Panc1 (cell line): Measurements from ENCODE around the gene TPM4. TPM values are rescaled to one million over a fixed set of nuclear protein-coding genes. Genes with fewer than 3 reads are reported as not detected.

Experiments
- ATAC-seq: fragments of 200-7000 bp; cut with Tn5 transposase; 2 replicates; pipeline ENCODE4 v1.9.1; 2020; ENCODE audit warnings: mild to moderate bottlenecking, moderate library complexity
- BruUV-seq: library from RNA; stranded (reverse); fragments of 400-500 nt; replicated peaks from 2 replicates; lab custom pipeline; 2021; lab: Mats Ljungman, UMichigan
- CTCF ChIA-PET: fragments of 300-600 bp; sonication (Branson Sonifier 250); formaldehyde crosslinking; loops from one replicate; lab custom pipeline; 2022; ENCODE audit warnings: antibody characterized with exemption; lab: Charles Lee
- POLR2A ChIA-PET: fragments of 300-600 bp; sonication (Branson Sonifier 250); formaldehyde crosslinking; loops from one replicate; lab custom pipeline; 2022; ENCODE audit warnings: antibody characterized with exemption; lab: Charles Lee
- DNase-seq: peaks from one replicate; pipeline ENCODE4 v3.0.0-alpha.2; 2010; ENCODE audit warnings: low read depth, low spot score
- H3K27ac ChIP-seq: 2 replicates; pipeline ENCODE4 v1.5.1; 2011; ENCODE audit warnings: mild to moderate bottlenecking, low read length, inconsistent platforms
- H3K27me3 ChIP-seq: fragments of 200-500 bp; sonication (Bioruptor generic); 2 replicates; pipeline ENCODE4 v1.6.0; 2014; ENCODE audit warnings: low read length, inconsistent platforms; ENCODE audit not compliant: control insufficient read depth, insufficient read depth
- H3K36me3 ChIP-seq: fragments of 200-500 bp; sonication (Bioruptor generic); 2 replicates; pipeline ENCODE4 v1.5.1; 2014; ENCODE audit warnings: inconsistent platforms, mild to moderate bottlenecking, low read length, moderate library complexity; ENCODE audit not compliant: control insufficient read depth, insufficient read depth
- H3K4me1 ChIP-seq: 2 replicates; pipeline ENCODE4 v1.5.1; 2011; ENCODE audit warnings: inconsistent platforms, mild to moderate bottlenecking, low read length, moderate library complexity; ENCODE audit not compliant: control insufficient read depth, insufficient read depth
- H3K4me3 ChIP-seq, 2 experiments: 2 replicates each; pipeline ENCODE4 v1.5.1; 2011 to 2012; ENCODE audit warnings: low read depth in 2 of 2, low read length in 2 of 2, mild to moderate bottlenecking in 2 of 2, inconsistent platforms in 1 of 2, moderate library complexity in 1 of 2
- H3K9me3 ChIP-seq: fragments of 200-500 bp; sonication (Bioruptor generic); 2 replicates; pipeline ENCODE4 v1.5.1; 2014; ENCODE audit warnings: low read depth, mild to moderate bottlenecking, inconsistent platforms, low read length, moderate library complexity; ENCODE audit not compliant: control insufficient read depth, insufficient read depth
- CTCF ChIP-seq: fragments of 450-650 bp; IDR thresholded peaks from 2 replicates; pipeline ENCODE4 v1.5.1; 2017; ENCODE audit warnings: mild to moderate bottlenecking
- POLR2AphosphoS5 ChIP-seq: IDR thresholded peaks from 2 replicates; pipeline ENCODE4 v1.6.1; 2012; ENCODE audit warnings: mild to moderate bottlenecking, low read depth, low read length, moderate library complexity
- REST ChIP-seq, 2 experiments: IDR thresholded peaks; 2 replicates each; pipeline ENCODE4 v1.6.1; 2011 to 2012; ENCODE audit warnings: low read depth in 2 of 2, control low read depth in 1 of 2, low read length in 1 of 2, mild to moderate bottlenecking in 1 of 2, moderate library complexity in 1 of 2; ENCODE audit not compliant: insufficient read depth in 1 of 2
- SIN3A ChIP-seq: IDR thresholded peaks from 2 replicates; pipeline ENCODE4 v1.6.1; 2012; ENCODE audit warnings: low read depth, mild to moderate bottlenecking, low read length, moderate library complexity, borderline replicate concordance; ENCODE audit not compliant: insufficient read depth
- TCF7L2 ChIP-seq: IDR thresholded peaks from 2 replicates; pipeline ENCODE4 v1.6.1; 2011; ENCODE audit warnings: mild to moderate bottlenecking, low read depth, low read length, inconsistent platforms
- in situ Hi-C: cut with HindIII; loops from 2 replicates; pipeline ENCODE4 v1.10.0; 2016; ENCODE audit warnings: low sequenced_read_pairs, low pct_unique_long_range_greater_than_20kb
- intact Hi-C: fragments of 100-400 bp; cut with micrococcal nuclease; formaldehyde crosslinking; loops from one replicate; pipeline ENCODE4 v1.10.0; 2022; ENCODE audit not compliant: unreplicated experiment
- total RNA-seq: library from RNA; stranded (reverse); gene quantifications from one replicate; pipeline ENCODE4 v1.2.1, GENCODE V29; 2021; ENCODE audit not compliant: unreplicated experiment

Gene TPM4
- total RNA-seq, 1 experiment from 2014 or later: 165 TPM

- peak; percentile 54 for ATAC-seq
- ChIA-PET CTCF (no interaction called here), POLR2A (no interaction called here)
- intact Hi-C loops: no loop called here
- H3K36me3 ChIP-seq: no peaks in the 10 kb centered on the region; the same call in 1 of the 2 replicates
- TF ChIP-seq POLR2AphosphoS5 (no peak), CTCF (no peak), TCF7L2 (no peak), REST (IDR thresholded peaks at IDR 0.05; ENCODE audit: insufficient read depth in 1 of 2, low read depth in 2 of 2, low read length in 1 of 2) (no peak), SIN3A (no peak)
- no peak overlapping the region for H3K27ac ChIP-seq
- no peaks in the 10 kb centered on the region for H3K4me1 ChIP-seq
- in situ Hi-C loops: no loop called here
- no peaks in the 10 kb centered on the region for H3K9me3 ChIP-seq
- no peaks in the 10 kb centered on the region for H3K27me3 ChIP-seq
- no peak overlapping the region for H3K4me3 ChIP-seq
- no TSS peak for BruUV-seq
- peak; percentile 36 for DNase-seq
Observed at GRCh38 chr19:16106121-16106520, 29.8 kb downstream of the TPM4 start.

- peak within 1 kb of the TSS; percentile 79 to 95 for H3K4me3 ChIP-seq
- peak within 1 kb of the TSS; percentile 92 for H3K27ac ChIP-seq
- ChIA-PET POLR2A (no interaction called here), CTCF (interaction anchor here (0.6 to 0.7 kb wide), 3 partner anchors 25 to 154 kb away, joined by 3 to 12 read pairs (median 3); no protein-coding TSS in a partner anchor)
- H3K27me3 ChIP-seq: no peaks in the 10 kb centered on the region
- H3K4me1 ChIP-seq: peaks cover 5% of the 10 kb centered on the region; the same call in 1 of the 2 replicates
- intact Hi-C loops: no loop called here
- peak; percentile 90 for TF ChIP-seq CTCF
- TF ChIP-seq POLR2AphosphoS5: no peak
- TF ChIP-seq REST (IDR thresholded peaks at IDR 0.05; ENCODE audit: insufficient read depth in 1 of 2, low read depth in 2 of 2, low read length in 1 of 2): no peak
- TF ChIP-seq SIN3A: peak; percentile 43; the same call in 1 of the 2 replicates
- TF ChIP-seq TCF7L2: peak; percentile 81
- no TSS peak for BruUV-seq
- DNase-seq (peak; percentile 80), ATAC-seq (peak; percentile 99)
- no peaks in the 10 kb centered on the region for H3K9me3 ChIP-seq
- in situ Hi-C loops: no loop called here
- H3K36me3 ChIP-seq: no peaks in the 10 kb centered on the region; the same call in 1 of the 2 replicates
Observed at GRCh38 chr19:16111160-16111908, 35.0 kb downstream of the TPM4 start, which contains the start of gene RAB8A. Gene RAB8A, plus strand, starts transcription at chr19:16111889. Its CDS starts 13 bp downstream, at chr19:16111902.
